Stomach (tissue), 4 donors: ENCODE data around the gene UBE2G1.

ENCODE experiments used
- POLR2A ChIP-seq, 4 donors: fragments of 450-650 bp; IDR thresholded peaks; one replicate each; pipeline ENCODE4 v1.6.1; 2016; ENCODE audit warnings: antibody characterized with exemption in 4 of 4, control low read depth in 2 of 4, mild to moderate bottlenecking in 1 of 4, moderate library complexity in 1 of 4
- TF ChIP-seq, protein P1 (sequence below), 7 experiments: fragments of 450-650 bp in 4 of 7; fragments of 200-600 bp in 3 of 7; sonication (generic) in 3 of 7; IDR thresholded peaks; one replicate each; pipeline ENCODE4 v1.5.1; 2016 to 2019; ENCODE audit warnings: antibody characterized with exemption in 7 of 7, control low read depth in 2 of 7, mild to moderate bottlenecking in 1 of 7

GRCh38 chr17:4366327-4367063, at the start of gene UBE2G1:
- peak in 1 of 4 donors; percentile 83 for TF ChIP-seq POLR2A (IDR thresholded peaks at IDR 0.05)
- TF ChIP-seq, protein P1, sequence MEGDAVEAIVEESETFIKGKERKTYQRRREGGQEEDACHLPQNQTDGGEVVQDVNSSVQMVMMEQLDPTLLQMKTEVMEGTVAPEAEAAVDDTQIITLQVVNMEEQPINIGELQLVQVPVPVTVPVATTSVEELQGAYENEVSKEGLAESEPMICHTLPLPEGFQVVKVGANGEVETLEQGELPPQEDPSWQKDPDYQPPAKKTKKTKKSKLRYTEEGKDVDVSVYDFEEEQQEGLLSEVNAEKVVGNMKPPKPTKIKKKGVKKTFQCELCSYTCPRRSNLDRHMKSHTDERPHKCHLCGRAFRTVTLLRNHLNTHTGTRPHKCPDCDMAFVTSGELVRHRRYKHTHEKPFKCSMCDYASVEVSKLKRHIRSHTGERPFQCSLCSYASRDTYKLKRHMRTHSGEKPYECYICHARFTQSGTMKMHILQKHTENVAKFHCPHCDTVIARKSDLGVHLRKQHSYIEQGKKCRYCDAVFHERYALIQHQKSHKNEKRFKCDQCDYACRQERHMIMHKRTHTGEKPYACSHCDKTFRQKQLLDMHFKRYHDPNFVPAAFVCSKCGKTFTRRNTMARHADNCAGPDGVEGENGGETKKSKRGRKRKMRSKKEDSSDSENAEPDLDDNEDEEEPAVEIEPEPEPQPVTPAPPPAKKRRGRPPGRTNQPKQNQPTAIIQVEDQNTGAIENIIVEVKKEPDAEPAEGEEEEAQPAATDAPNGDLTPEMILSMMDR (IDR thresholded peaks at IDR 0.05), result peak in 1 of 7 experiments; percentile 44
